Measurements from ENCODE around the gene ALAS1.
A peak's percentile ranks its signal among the peaks of the same experiment; 100 is the strongest.
"Not testable (repeated sequence)": the region's sequence is repeated elsewhere in the genome, so short reads cannot be mapped to it uniquely, and the experiment has no call there.

Gene ALAS1

DNA sequence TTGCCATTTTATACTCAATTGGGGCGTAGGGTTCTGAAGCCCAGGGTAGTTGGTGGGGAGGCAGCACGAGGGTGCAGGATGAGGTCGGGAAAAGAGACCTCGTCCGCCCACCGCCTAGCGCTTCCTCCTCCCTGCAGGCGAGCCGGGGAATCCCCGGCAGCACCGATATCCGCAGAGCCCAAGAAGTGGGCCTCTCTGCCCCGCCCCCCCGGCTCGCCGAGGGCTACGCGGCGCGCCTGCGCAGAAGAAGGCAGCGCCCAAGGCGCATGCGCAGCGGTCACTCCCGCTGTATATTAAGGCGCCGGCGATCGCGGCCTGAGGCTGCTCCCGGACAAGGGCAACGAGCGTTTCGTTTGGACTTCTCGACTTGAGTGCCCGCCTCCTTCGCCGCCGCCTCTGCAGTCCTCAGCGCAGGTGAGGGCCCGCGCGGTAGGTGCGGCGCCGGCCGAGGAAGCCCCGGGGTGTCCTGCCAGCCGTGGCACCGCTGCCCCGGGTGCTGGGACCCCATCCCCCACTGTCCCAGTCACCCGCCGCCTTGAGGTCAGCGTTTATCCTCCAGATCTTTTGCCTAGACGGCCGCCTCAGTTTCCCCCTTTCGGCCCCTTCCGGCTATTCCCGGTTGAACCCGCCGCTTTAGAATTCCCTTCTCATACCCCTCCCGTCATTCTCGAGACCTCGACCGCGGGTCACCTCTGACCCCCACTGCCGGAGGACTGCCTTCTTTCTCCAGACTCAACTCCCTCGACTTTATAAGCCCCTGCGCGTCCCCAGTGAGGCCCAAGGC, at the start of gene ALAS1:
ALAS1 (plus strand) TSS at position 319 of the 784 bp plus-strand sequence. CDS start 1,082 bp downstream, outside the sequence.
- ChIA-PET CTCF (interaction anchor here (0.8 to 1.4 kb wide), 5 partner anchors 14 to 194 kb away, joined by 3 to 15 read pairs (median 5); no protein-coding TSS in a partner anchor), POLR2A (interaction anchor here (1.0 kb wide), 1 partner anchor 44 kb away, joined by 3 read pairs; the partner anchor contains the start of gene POC1A)
- peak within 1 kb of the TSS; percentile 84 for H3K4me3 ChIP-seq (ENCODE audit: low read depth, low read length)
- TF ChIP-seq, protein P1, sequence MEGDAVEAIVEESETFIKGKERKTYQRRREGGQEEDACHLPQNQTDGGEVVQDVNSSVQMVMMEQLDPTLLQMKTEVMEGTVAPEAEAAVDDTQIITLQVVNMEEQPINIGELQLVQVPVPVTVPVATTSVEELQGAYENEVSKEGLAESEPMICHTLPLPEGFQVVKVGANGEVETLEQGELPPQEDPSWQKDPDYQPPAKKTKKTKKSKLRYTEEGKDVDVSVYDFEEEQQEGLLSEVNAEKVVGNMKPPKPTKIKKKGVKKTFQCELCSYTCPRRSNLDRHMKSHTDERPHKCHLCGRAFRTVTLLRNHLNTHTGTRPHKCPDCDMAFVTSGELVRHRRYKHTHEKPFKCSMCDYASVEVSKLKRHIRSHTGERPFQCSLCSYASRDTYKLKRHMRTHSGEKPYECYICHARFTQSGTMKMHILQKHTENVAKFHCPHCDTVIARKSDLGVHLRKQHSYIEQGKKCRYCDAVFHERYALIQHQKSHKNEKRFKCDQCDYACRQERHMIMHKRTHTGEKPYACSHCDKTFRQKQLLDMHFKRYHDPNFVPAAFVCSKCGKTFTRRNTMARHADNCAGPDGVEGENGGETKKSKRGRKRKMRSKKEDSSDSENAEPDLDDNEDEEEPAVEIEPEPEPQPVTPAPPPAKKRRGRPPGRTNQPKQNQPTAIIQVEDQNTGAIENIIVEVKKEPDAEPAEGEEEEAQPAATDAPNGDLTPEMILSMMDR (IDR thresholded peaks at IDR 0.05; ENCODE audit: insufficient read depth, low read length, missing control alignments): peak; percentile 16
- peak; percentile 16 for DNase-seq (ENCODE audit: low read depth, low spot score)

DNA sequence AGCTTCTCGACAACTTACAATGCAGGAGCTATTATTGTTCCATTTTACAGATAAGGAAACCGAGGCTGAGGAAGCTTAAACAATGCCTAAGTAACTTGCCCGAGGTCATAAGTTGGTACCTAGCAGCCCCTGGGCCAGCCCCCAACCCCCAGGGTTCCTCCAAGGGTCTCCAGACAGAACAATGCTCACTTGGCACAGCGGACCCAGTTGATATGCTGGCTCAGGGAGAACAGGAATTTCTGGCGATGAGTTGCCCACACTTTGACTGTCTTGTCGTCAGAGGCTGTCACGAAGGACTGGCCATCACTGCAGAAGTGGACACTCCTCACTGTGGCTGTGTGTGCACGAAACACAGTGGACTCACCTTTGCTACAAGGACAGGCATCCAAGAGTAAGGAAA, 48.9 kb upstream of the ALAS1 start:
- DNase-seq (ENCODE audit: low read depth, low spot score): no peak
- ChIA-PET CTCF (interaction anchor here (0.9 to 21.0 kb wide), 4 partner anchors 27 to 207 kb away, joined by 3 to 725 read pairs (median 48); partner anchors contain the start of gene RRP9), POLR2A (interaction anchor here (1.2 kb wide), 1 partner anchor 153 kb away, joined by 3 read pairs; the partner anchor contains the start of gene RPL29)
- H3K4me3 ChIP-seq (ENCODE audit: low read depth, low read length): no peak overlapping the region
- TF ChIP-seq, protein P1 (IDR thresholded peaks at IDR 0.05; ENCODE audit: insufficient read depth, low read length, missing control alignments): no peak

DNA sequence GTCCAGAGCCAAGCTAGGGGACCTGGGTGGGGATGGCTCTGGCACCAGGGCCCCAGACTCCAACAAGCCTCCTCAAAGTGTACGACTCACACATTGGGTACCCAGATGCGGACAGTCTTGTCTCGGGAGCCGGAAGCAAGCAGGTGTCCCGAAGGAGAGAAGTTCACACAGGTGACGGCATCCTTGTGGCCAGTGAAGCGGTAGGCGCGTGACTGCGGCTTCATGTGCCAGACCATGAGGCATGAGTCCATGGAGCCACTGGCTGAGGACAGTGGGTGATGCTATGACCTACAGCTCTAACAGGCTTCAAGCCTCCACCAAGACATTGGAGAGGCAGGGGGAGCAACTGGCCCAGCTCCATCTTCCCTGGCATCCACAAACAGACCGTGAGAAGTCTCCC, 48.2 kb upstream of the ALAS1 start:
- ChIA-PET POLR2A (no interaction called here), CTCF (interaction anchor here (0.9 to 21.0 kb wide), 4 partner anchors 10 to 141 kb away, joined by 4 to 725 read pairs (median 5); no protein-coding TSS in a partner anchor)
- TF ChIP-seq, protein P1 (IDR thresholded peaks at IDR 0.05; ENCODE audit: insufficient read depth, low read length, missing control alignments): no peak
- no peak for DNase-seq (ENCODE audit: low read depth, low spot score)
- no peak overlapping the region for H3K4me3 ChIP-seq (ENCODE audit: low read depth, low read length)

DNA sequence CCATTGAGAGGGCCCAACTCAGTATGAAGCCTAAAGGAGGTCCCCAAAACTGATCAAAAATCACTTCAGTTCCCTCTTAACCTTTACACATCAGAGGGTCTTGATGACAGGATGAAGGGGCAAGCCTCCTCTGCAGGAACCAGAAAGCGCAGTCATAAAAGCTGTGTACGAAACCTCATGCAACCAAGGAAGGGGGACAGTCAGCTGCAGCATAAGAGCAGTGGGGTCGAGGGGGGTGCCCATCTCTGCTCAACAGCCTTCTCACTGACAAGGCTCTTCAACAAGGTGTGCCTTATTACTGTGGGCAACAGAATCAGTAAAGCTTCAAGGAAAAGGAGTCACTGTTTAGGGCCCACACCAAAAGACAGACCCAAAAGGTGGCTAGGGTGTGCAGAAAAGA, 47.6 kb upstream of the ALAS1 start:
- POLR2A ChIA-PET: no interaction called here
- TF ChIP-seq, protein P1 (IDR thresholded peaks at IDR 0.05; ENCODE audit: insufficient read depth, low read length, missing control alignments): no peak
- H3K4me3 ChIP-seq (ENCODE audit: low read depth, low read length): no peak overlapping the region
- CTCF ChIA-PET: interaction anchor here (0.9 to 21.0 kb wide), 5 partner anchors 8 to 142 kb away, joined by 4 to 725 read pairs (median 4); no protein-coding TSS in a partner anchor
- no peak for DNase-seq (ENCODE audit: low read depth, low spot score)

DNA sequence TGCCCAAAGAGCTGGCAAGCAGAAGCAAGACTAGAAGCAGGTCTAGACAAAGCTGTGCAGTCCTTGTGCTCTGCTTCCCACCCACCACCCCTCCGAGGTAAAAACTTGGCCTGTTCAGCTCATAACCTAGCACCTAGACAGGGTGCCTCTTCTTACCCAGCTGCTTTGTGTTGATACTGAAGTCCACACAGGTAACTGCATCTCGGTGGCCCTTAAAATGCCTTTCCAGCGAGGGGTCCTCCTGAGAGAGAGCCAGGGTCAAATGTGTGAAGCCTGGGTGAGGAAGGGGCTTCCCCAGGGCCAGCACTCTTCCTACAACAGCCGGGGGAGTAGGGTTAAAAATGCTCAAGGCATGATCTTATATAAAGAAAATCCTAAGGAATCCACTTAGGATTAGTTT, 47.1 kb upstream of the ALAS1 start:
- ChIA-PET CTCF (interaction anchor here (0.9 to 21.0 kb wide), 3 partner anchors 9 to 142 kb away, joined by 4 to 725 read pairs (median 6); no protein-coding TSS in a partner anchor), POLR2A (no interaction called here)
- H3K4me3 ChIP-seq (ENCODE audit: low read depth, low read length): no peak overlapping the region
- TF ChIP-seq, protein P1 (IDR thresholded peaks at IDR 0.05; ENCODE audit: insufficient read depth, low read length, missing control alignments): no peak
- no peak for DNase-seq (ENCODE audit: low read depth, low spot score)

DNA sequence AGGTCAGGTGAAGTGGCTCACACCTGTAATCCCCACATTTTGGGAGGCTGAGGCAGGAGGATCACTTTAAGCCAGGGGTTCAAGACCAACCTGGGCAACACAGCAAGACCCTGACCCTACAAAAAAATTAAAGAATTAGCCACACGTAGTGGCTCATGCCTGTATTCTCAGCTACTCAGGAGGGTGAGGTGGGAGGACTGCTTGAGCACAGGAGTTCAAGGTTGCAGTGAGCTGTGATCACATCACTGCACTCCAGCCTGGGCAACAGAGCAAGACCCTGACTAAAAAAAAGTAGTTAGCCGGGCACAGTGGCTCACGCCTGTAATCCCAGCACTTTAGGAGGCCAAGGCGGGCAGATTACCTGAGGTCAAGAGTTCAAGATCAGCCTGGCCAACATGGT, 46.0 kb upstream of the ALAS1 start:
- H3K4me3 ChIP-seq (ENCODE audit: low read depth, low read length); DNase-seq (ENCODE audit: low read depth, low spot score); POLR2A ChIA-PET: not testable (repeated sequence)
- CTCF ChIA-PET: interaction anchor here (2.0 to 21.0 kb wide), 2 partner anchors 9 to 143 kb away, joined by 8 to 725 read pairs; no protein-coding TSS in a partner anchor

All from AG04449 (cell line).